Stimulated activated CD4-positive, alpha-beta T cell treated with anti-CD3 and anti-CD28 coated beads, Interleukin-4, amount 100 ng/mL, for 48 hours (primary cell): ENCODE results near the gene ARHGAP31.
A peak's percentile ranks its signal among the peaks of the same experiment; 100 is the strongest.
"Not testable (repeated sequence)": the region's sequence is repeated elsewhere in the genome, so short reads cannot be mapped to it uniquely, and the experiment has no call there.

ENCODE experiments used
- DNase-seq, 2 donors: peaks; one replicate each; pipeline ENCODE4 v3.0.0-alpha.2; 2020; ENCODE audit warnings: low read depth in 2 of 2

Gene ARHGAP31

GRCh38 chr3:119293871-119294695 lies at the start of gene ARHGAP31:
Gene ARHGAP31 (plus strand): TSS chr3:119294383. CDS start chr3:119294905, 522 bp downstream.
- DNase-seq = peak; percentile 72 to 82

- no peak for DNase-seq
Measured at GRCh38 chr3:119245778-119246177, 48.4 kb upstream of the ARHGAP31 start.

- no peak for DNase-seq
Measured at GRCh38 chr3:119255214-119255613, 39.0 kb upstream of the ARHGAP31 start.

- DNase-seq = no peak
Measured at GRCh38 chr3:119257111-119257510, 37.1 kb upstream of the ARHGAP31 start.

GRCh38 chr3:119257654-119258410 lies 36.4 kb upstream of the ARHGAP31 start:
- DNase-seq = no peak

- DNase-seq = no peak
Measured at GRCh38 chr3:119258915-119259314, 35.3 kb upstream of the ARHGAP31 start.

- DNase-seq = no peak
Measured at GRCh38 chr3:119259821-119260220, 34.4 kb upstream of the ARHGAP31 start.

- DNase-seq = no peak
Measured at GRCh38 chr3:119261055-119261454, 33.1 kb upstream of the ARHGAP31 start.

GRCh38 chr3:119270212-119270611 lies 24.0 kb upstream of the ARHGAP31 start:
- DNase-seq = not testable (repeated sequence)

GRCh38 chr3:119276680-119277079 lies 17.5 kb upstream of the ARHGAP31 start:
- DNase-seq = no peak

GRCh38 chr3:119279101-119279554 lies 15.1 kb upstream of the ARHGAP31 start:
- no peak for DNase-seq

GRCh38 chr3:119279584-119280243 lies 14.5 kb upstream of the ARHGAP31 start:
- no peak for DNase-seq

GRCh38 chr3:119288669-119289403 lies 5.3 kb upstream of the ARHGAP31 start:
- DNase-seq = no peak

GRCh38 chr3:119289404-119289770 lies 4.8 kb upstream of the ARHGAP31 start:
- DNase-seq = no peak

GRCh38 chr3:119290613-119291012 lies 3.6 kb upstream of the ARHGAP31 start:
- no peak for DNase-seq

GRCh38 chr3:119291062-119291700 lies 3.0 kb upstream of the ARHGAP31 start:
- no peak for DNase-seq

GRCh38 chr3:119292666-119293065 lies 1.5 kb upstream of the ARHGAP31 start:
- DNase-seq = no peak

GRCh38 chr3:119293105-119293870 lies 895 bp upstream of the ARHGAP31 start:
- no peak for DNase-seq

- peak; percentile 32 to 40 for DNase-seq
Measured at GRCh38 chr3:119294696-119295671, 801 bp downstream of the ARHGAP31 start.
